CD4-positive, alpha-beta T cell treated with Interleukin-15 for 4 hours (primary cell): ENCODE results near the gene SMARCAL1.
A peak's percentile ranks its signal among the peaks of the same experiment; 100 is the strongest.

ENCODE experiments used
- DNase-seq: peaks from one replicate; pipeline ENCODE4 v3.0.0-alpha.2; 2020; ENCODE audit warnings: low spot score

Gene SMARCAL1

DNA sequence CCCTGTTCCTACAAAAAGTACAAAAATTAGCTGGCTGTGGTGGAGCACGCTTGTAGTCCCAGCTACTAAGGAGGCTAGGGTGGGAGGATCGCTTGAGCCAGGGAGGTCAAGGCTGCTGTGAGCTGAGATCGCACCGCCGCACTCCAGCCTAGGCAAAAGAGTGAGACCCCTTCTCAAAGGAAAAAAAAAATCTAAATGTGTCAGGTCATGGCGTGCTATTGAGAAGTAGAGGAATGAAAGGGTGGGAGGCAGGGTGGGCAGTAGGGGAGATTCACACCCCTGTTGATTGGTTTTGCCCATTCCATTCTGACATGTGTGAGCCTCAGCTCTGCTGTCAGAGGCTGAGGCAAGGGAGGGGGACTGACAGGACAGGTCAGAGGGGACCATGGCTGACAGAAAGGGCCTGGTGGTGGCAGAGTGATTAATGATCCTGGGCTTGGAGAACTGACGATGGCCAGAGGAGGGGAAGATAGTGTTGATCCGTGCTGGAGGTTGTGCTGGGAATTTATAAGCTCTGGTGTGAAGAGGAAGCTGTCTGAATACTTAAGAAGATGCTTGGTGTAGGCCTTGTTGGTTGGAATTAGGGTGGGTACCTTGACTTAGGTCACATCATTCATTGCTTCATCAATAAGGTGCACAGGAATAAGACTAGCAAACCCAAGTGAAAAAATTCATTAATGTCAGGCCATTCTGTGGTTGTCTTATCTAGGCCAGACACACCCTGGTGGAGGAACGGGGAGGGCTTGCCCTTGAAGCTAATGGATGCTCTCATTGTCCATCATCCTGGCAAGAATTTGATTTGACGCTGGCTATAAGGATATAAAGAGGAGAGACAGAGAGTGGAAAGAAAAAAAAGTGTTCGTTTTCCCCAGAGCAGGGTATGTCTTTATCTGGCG lies 19.1 kb upstream of the SMARCAL1 start:
- no peak for DNase-seq

- DNase-seq, result no peak
Observed at GRCh38 chr2:216394881-216395280, 17.4 kb upstream of the SMARCAL1 start.

GRCh38 chr2:216399621-216400020 lies 12.7 kb upstream of the SMARCAL1 start:
- no peak for DNase-seq

DNA sequence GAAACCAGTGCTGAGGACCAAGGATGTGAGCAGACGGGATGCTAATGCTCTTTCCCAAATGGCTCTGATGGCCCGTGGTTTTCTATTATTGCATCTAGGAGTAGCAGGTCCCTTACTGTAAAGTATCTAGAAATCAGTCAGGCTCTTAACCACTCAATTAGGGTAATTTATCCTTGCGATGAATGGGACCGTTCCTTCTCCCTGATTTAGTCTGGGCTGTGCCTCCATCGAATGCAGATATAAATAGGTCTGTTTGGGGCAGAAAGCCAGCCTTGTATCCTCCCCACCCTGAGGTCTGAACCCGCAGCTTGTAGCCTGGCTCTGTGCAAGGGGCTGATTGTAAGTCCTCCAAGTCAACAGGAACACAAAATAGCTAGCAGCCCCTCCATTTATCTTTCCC lies 9.5 kb upstream of the SMARCAL1 start:
- DNase-seq, result no peak

DNA sequence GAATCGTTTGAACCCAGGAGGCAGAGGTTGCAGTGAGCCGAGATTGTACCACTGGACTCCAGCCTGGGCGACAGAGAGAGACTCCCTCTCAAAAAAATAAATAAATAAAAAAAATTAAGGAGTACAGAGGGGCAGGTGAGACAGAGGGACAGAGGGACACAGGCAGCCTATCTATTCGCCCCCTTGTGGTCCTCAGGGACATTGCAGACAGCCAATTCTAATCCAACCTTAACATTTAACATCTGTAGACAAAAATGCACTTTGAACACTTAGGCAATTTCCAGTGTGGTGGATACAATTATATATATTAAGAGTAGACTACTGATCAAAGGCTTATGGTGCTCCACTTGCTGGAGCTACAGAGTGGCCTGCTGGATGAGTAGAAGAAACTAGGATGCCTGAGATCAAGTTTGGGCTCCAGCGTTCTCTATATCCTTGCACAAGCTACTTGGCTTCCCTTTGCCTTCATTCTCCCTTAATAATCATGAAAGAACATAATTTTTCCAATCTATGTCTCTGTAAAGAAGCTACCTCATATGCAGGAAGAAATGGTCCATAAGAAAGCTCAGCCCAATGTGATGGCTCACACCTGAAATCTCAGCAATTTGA lies 8.2 kb upstream of the SMARCAL1 start:
- peak; percentile 61 for DNase-seq

DNA sequence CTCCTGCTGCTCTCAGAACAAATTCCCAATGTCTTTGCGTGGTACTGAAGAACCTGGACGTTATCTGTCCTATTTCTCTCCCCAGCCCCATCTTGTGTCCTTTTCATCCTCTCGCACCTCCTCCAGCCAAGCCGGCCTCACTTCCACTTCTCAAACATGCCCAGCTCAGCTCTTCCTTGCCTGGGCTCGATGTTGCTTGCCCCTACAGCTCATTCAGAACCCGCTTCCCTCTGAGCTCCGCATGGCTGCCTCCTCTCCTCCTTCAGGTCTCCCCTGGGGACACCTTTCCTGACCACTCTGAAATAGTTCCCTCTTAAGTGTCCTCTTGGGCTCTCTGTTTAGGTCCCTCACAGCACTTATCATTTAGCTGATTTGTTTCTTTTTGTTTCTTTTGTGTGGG lies 6.7 kb upstream of the SMARCAL1 start:
- DNase-seq, result no peak

- no peak for DNase-seq
Observed at GRCh38 chr2:216406826-216407225, 5.5 kb upstream of the SMARCAL1 start.

DNA sequence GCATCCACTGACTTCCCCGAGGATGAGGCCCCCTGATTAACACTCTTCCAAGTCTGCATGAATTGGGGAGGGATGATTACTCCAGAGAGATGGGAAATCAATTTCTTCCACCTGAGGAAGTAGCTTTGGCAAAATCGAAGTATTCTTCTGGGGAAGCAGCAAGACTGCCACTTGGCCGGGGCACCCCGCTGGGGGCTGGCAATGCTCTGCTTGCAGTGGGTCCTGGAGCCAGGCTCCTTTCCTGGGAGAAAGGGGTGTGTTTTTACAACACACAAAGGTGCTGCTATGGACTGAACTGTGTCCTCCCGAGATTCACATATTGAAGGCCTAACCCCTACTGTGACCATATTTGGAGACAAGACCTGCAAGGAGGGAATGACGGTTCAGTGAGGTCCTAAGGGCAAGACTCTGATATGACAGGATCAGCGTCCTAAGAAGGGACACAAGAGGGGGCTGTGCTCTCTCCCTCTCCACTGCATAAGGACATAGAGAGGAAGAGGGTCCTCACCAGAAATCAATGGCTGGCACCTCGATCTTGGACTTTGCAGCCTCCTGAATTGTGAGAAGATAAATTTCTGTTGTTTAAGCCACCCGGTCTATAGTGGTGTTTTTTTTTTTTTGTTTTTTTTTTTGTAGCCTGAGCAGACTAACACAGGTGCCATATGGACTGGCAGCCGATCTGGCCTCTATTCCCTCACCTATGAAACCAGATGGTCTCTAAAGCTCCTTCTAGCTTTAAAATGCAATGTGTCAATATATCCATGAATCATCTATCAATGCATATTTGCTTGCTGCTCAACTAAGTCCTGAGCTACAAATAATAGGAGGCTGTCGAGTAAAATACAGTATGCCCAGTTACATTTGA lies 3.6 kb upstream of the SMARCAL1 start:
- DNase-seq, result no peak

- no peak for DNase-seq
Observed at GRCh38 chr2:216410550-216410949, 1.7 kb upstream of the SMARCAL1 start.

DNA sequence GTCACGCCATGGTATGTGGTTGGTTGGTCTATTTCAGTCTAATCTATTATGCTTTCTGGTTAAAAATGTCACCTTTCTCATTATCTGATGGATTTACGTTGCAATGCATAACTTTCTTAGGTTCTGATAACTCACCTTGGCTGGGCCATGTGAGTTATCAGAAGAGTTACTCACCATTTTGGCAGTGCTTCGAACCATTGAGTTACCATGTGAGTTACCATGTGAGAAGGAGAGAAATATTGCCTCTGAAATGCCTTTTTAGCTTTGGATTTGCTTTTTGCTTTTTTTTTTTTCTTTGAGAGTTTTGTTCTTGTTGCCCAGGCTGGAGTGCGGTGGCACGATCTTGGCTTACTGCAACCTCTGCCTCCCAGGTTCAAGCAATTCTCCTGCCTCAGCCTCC lies 1.6 kb downstream of the SMARCAL1 start:
- DNase-seq, result no peak

DNA sequence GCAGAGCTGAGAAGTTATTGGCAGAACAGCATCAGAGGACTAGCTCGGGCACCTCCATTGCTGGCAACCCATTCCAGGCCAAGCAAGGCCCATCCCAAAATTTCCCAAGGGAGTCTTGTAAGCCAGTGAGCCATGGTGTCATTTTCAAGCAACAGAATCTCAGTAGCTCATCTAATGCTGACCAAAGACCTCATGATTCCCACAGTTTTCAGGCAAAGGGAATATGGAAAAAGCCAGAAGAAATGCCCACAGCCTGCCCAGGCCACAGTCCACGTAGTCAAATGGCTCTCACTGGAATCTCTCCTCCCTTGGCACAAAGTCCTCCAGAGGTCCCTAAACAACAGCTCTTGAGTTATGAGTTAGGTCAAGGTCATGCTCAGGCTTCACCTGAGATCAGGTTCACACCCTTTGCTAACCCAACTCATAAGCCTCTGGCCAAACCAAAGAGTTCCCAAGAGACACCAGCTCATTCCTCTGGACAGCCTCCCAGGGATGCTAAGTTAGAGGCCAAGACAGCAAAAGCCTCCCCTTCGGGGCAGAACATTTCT lies 2.6 kb downstream of the SMARCAL1 start:
- DNase-seq, result no peak

- DNase-seq, result no peak
Observed at GRCh38 chr2:216415541-216415940, 3.3 kb downstream of the SMARCAL1 start.

- DNase-seq, result no peak
Observed at GRCh38 chr2:216416571-216417307, 4.5 kb downstream of the SMARCAL1 start.

DNA sequence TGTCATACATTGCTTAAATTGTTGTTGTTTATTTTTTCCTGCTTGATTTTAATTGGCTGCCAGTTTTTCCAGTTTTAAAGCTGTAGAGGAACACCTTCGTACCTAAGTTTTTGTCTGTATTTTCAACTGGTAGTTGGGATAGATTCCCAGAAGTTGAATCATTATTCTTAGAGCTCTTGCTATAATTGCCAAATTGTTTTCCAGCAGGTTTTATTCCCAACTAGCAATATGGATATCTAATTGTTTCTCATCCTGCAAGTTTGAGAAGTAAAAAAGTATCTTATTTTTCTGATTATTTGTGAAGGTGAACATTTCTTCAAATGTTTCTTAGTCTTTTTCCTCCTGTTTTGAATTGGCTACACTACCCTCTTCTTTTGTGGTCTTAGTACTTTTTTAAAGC lies 6.7 kb downstream of the SMARCAL1 start:
- no peak for DNase-seq

- no peak for DNase-seq
Observed at GRCh38 chr2:216420367-216421101, 8.2 kb downstream of the SMARCAL1 start.

DNA sequence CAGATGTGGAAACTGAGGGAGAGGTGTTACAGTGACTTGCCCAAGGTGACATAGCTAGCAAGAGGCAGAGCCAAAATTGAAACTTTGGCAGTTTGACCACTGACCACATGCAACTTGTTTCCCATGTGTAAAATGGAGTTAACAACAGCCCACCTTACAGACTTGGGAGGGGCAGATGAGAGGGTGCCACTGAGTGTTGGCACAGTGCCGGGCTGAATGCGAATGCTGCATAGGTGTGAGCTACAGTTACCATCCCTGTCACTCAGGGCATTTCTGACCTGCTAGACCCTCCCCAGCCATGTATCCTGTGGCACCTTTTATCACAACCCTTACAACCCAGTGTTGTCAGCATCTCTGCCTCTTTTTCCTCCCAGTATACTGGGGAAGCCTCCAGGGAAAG lies 10.8 kb downstream of the SMARCAL1 start:
- no peak for DNase-seq

- no peak for DNase-seq
Observed at GRCh38 chr2:216424274-216424673, 12.0 kb downstream of the SMARCAL1 start.

GRCh38 chr2:216425008-216425787 lies 12.9 kb downstream of the SMARCAL1 start:
- DNase-seq, result no peak

GRCh38 chr2:216426166-216426777 lies 14.0 kb downstream of the SMARCAL1 start:
- no peak for DNase-seq

GRCh38 chr2:216426938-216427337 lies 14.7 kb downstream of the SMARCAL1 start:
- no peak for DNase-seq
